H1 (cell line): Measurements from ENCODE around the gene RPL37A.

Experiments used
- ATF2 ChIP-seq: IDR thresholded peaks from 2 replicates; pipeline ENCODE4 v1.6.1; 2012; ENCODE audit warnings: low read length, inconsistent platforms
- CBX5 ChIP-seq: fragments of 300-800, 300-1000 bp; sonication (generic); IDR thresholded peaks from 2 replicates; pipeline ENCODE4 v1.7.1; 2016; ENCODE audit warnings: antibody characterized with exemption, low read length, low read depth
- CTCF ChIP-seq, 3 experiments: IDR thresholded peaks; 1 replicate in 2 of 3; 2 replicates in 1 of 3; pipeline versions ENCODE4 v1.5.1 to v1.6.1; 2011; ENCODE audit warnings: low read length in 3 of 3, mild to moderate bottlenecking in 3 of 3, inconsistent platforms in 2 of 3, low read depth in 1 of 3, moderate library complexity in 1 of 3; ENCODE audit not compliant: insufficient read depth in 1 of 3; ENCODE audit errors: control extremely low read depth in 1 of 3
- EGR1 ChIP-seq: IDR thresholded peaks from 2 replicates; pipeline ENCODE4 v1.6.1; 2011; ENCODE audit warnings: low read depth, low read length, borderline replicate concordance
- EP300 ChIP-seq, 2 experiments: IDR thresholded peaks; 1 replicate in 1 of 2; 2 replicates in 1 of 2; pipeline ENCODE4 v1.6.1; 2011 to 2012; ENCODE audit warnings: low read depth in 2 of 2, low read length in 2 of 2, mild to moderate bottlenecking in 2 of 2, borderline replicate concordance in 1 of 2, inconsistent platforms in 1 of 2, moderate library complexity in 1 of 2
- HDAC6 ChIP-seq: IDR thresholded peaks from one replicate; pipeline ENCODE4 v1.7.1; 2012; ENCODE audit warnings: low read depth, mild to moderate bottlenecking, inconsistent platforms, low read length, moderate library complexity
- POLR2A ChIP-seq, 2 experiments: IDR thresholded peaks; 1 replicate in 1 of 2; 2 replicates in 1 of 2; pipeline ENCODE4 v1.6.1; 2011; ENCODE audit warnings: low read depth in 2 of 2, low read length in 2 of 2, mild to moderate bottlenecking in 2 of 2; ENCODE audit errors: control extremely low read depth in 1 of 2
- POLR2AphosphoS5 ChIP-seq: IDR thresholded peaks from 2 replicates; pipeline ENCODE4 v1.6.1; 2011; ENCODE audit warnings: low read depth, low read length
- RAD21 ChIP-seq, 2 experiments: IDR thresholded peaks in 1 of 2; conservative IDR thresholded peaks in 1 of 2; 2 replicates each; pipeline ENCODE4 v1.6.1; 2011; ENCODE audit warnings: low read depth in 2 of 2, low read length in 2 of 2, improper control_type of control experiment in 1 of 2, inconsistent platforms in 1 of 2, mild to moderate bottlenecking in 1 of 2, moderate library complexity in 1 of 2
- RFX5 ChIP-seq: IDR thresholded peaks from 2 replicates; pipeline ENCODE4 v1.6.1; 2011; ENCODE audit warnings: low read depth, low read length, improper control_type of control experiment, borderline replicate concordance
- SP1 ChIP-seq: IDR thresholded peaks from 2 replicates; pipeline ENCODE4 v1.6.1; 2011; ENCODE audit warnings: low read depth, low read length
- TEAD4 ChIP-seq: IDR thresholded peaks from 2 replicates; pipeline ENCODE4 v1.6.1; 2012; ENCODE audit warnings: low read depth, low read length, inconsistent platforms, mixed read lengths
- ZNF274 ChIP-seq: IDR thresholded peaks from 2 replicates; pipeline ENCODE4 v1.7.0; 2012; ENCODE audit warnings: low read length, borderline replicate concordance; ENCODE audit errors: extremely low read depth

GRCh38 chr2:216503697-216504375 is 5.2 kb downstream of the RPL37A start:
- TF ChIP-seq CTCF (IDR thresholded peaks at IDR 0.05; ENCODE audit: control extremely low read depth in 1 of 3, insufficient read depth in 1 of 3, low read depth in 1 of 3, low read length in 3 of 3) (no peak), POLR2AphosphoS5 (peak; percentile 2; the same call in 1 of the 2 replicates), RFX5 (no peak), TEAD4 (no peak), HDAC6 (no peak), EGR1 (no peak), RAD21 (IDR thresholded peaks at IDR 0.05 in 1 of 2, conservative IDR thresholded peaks at IDR 0.05 in 1 of 2; ENCODE audit: low read depth in 2 of 2, low read length in 2 of 2) (no peak), ATF2 (no peak), EP300 (IDR thresholded peaks at IDR 0.05; ENCODE audit: borderline replicate concordance in 1 of 2, low read depth in 2 of 2, low read length in 2 of 2) (no peak), POLR2A (IDR thresholded peaks at IDR 0.05; ENCODE audit: control extremely low read depth in 1 of 2, low read depth in 2 of 2, low read length in 2 of 2) (peak in 1 of 2 experiments; percentile 51; a peak in 1 of 3 replicates), SP1 (no peak), ZNF274 (no peak), CBX5 (no peak)
